Astrocyte (in vitro differentiated cells and primary cell): Measurements from ENCODE around the gene CCDC6. TPM values are rescaled to one million over a fixed set of nuclear protein-coding genes. Genes with fewer than 3 reads are reported as not detected.
"Not testable (repeated sequence)": the region's sequence is repeated elsewhere in the genome, so short reads cannot be mapped to it uniquely, and the experiment has no call there.

ENCODE experiments used
- DNase-seq: peaks from one replicate; pipeline ENCODE4 v3.0.0-alpha.2; 2010; ENCODE audit warnings: low read depth
- FAIRE-seq: peaks from 2 replicates; lab custom pipeline; 2011; peaks lifted over from hg19 to GRCh38; lab: Jason Lieb, UNC
- H2AFZ ChIP-seq: 2 replicates; pipeline ENCODE4 v1.6.0; 2012; ENCODE audit warnings: low read depth, low read length, inconsistent platforms
- H3K27ac ChIP-seq: 2 replicates; pipeline ENCODE4 v1.5.1; 2011; ENCODE audit warnings: low read depth, low read length, inconsistent platforms
- H3K27me3 ChIP-seq: 2 replicates; pipeline ENCODE4 v1.6.0; 2011; ENCODE audit warnings: low read length, inconsistent platforms; ENCODE audit not compliant: insufficient read depth
- H3K36me3 ChIP-seq: 2 replicates; pipeline ENCODE4 v1.5.1; 2011; ENCODE audit warnings: low read length, inconsistent platforms; ENCODE audit not compliant: insufficient read depth
- H3K4me1 ChIP-seq: 2 replicates; pipeline ENCODE4 v1.5.1; 2011; ENCODE audit warnings: low read length, inconsistent platforms; ENCODE audit not compliant: insufficient read depth
- H3K4me2 ChIP-seq: 2 replicates; pipeline ENCODE4 v1.6.0; 2012; ENCODE audit warnings: low read length, inconsistent platforms
- H3K4me3 ChIP-seq: 2 replicates; pipeline ENCODE4 v1.5.1; 2011; ENCODE audit warnings: low read depth, mild to moderate bottlenecking, low read length, inconsistent platforms; ENCODE audit not compliant: insufficient read depth
- H3K79me2 ChIP-seq: 2 replicates; pipeline ENCODE4 v1.6.0; 2012; ENCODE audit warnings: mild to moderate bottlenecking, low read length, inconsistent platforms; ENCODE audit not compliant: insufficient read depth
- H3K9ac ChIP-seq: 2 replicates; pipeline ENCODE4 v1.6.0; 2012; ENCODE audit warnings: mild to moderate bottlenecking, low read length, inconsistent platforms
- H3K9me3 ChIP-seq: 2 replicates; pipeline ENCODE4 v1.5.1; 2012; ENCODE audit warnings: low read depth, mild to moderate bottlenecking, low read length, inconsistent platforms; ENCODE audit not compliant: insufficient read depth
- H4K20me1 ChIP-seq: 2 replicates; pipeline ENCODE4 v1.6.0; 2012; ENCODE audit warnings: low read length, inconsistent platforms; ENCODE audit not compliant: insufficient read depth
- H3K27ac Mint-ChIP-seq: one replicate; pipeline ENCODE4 v1.8.0; 2021; ENCODE audit warnings: mild to moderate bottlenecking, mixed read lengths; ENCODE audit not compliant: unreplicated experiment
- H3K27me3 Mint-ChIP-seq: one replicate; pipeline ENCODE4 v1.8.0; 2021; ENCODE audit warnings: low read depth, mixed read lengths; ENCODE audit not compliant: unreplicated experiment
- H3K36me3 Mint-ChIP-seq: one replicate; pipeline ENCODE4 v1.8.0; 2021; ENCODE audit warnings: low read depth, mixed read lengths; ENCODE audit not compliant: unreplicated experiment
- H3K4me1 Mint-ChIP-seq: one replicate; pipeline ENCODE4 v1.8.0; 2021; ENCODE audit warnings: low read depth, mixed read lengths; ENCODE audit not compliant: unreplicated experiment
- H3K4me3 Mint-ChIP-seq: one replicate; pipeline ENCODE4 v1.8.0; 2021; ENCODE audit warnings: mild to moderate bottlenecking, moderate library complexity, mixed read lengths; ENCODE audit not compliant: unreplicated experiment
- H3K9me3 Mint-ChIP-seq: one replicate; pipeline ENCODE4 v1.8.0; 2021; ENCODE audit warnings: mild to moderate bottlenecking, mixed read lengths; ENCODE audit not compliant: unreplicated experiment
- EZH2 ChIP-seq: IDR thresholded peaks from 2 replicates; pipeline ENCODE4 v1.6.1; 2012; ENCODE audit warnings: mild to moderate bottlenecking, low read length, inconsistent platforms; ENCODE audit not compliant: insufficient read depth
- total RNA-seq: library from RNA; stranded (reverse); gene quantifications from 2 replicates; pipeline ENCODE4 v1.2.1, GENCODE V29; 2021
- TF ChIP-seq, protein P1 (sequence below): IDR thresholded peaks from 2 replicates; pipeline ENCODE4 v1.5.1; 2011; ENCODE audit warnings: low read depth, mild to moderate bottlenecking, inconsistent platforms, low read length, moderate library complexity; ENCODE audit not compliant: insufficient read depth

Gene CCDC6
- total RNA-seq, 1 donor from 2014 or later = 69.4 TPM

GRCh38 chr10:59878289-59878688 is 28.1 kb downstream of the CCDC6 start:
- no peaks in the 10 kb centered on the region for H3K9me3 Mint-ChIP-seq
- Histone ChIP-seq H3K36me3 (no peaks in the 10 kb centered on the region), H3K27me3 (no peaks in the 10 kb centered on the region), H3K79me2 (peaks cover 84% of the 10 kb centered on the region), H4K20me1 (peaks cover 23% of the 10 kb centered on the region), H3K4me3 (no peak overlapping the region), H3K4me2 (no peak overlapping the region), H3K9ac (no peak overlapping the region), H3K9me3 (no peaks in the 10 kb centered on the region), H3K27ac (no peak overlapping the region), H2AFZ (no peak overlapping the region), H3K4me1 (peaks cover 18% of the 10 kb centered on the region)
- FAIRE-seq (no peak), DNase-seq (no peak)
- H3K36me3 Mint-ChIP-seq = peaks cover 10% of the 10 kb centered on the region
- no peak overlapping the region for H3K27ac Mint-ChIP-seq
- no peak overlapping the region for H3K4me3 Mint-ChIP-seq
- TF ChIP-seq, protein P1, sequence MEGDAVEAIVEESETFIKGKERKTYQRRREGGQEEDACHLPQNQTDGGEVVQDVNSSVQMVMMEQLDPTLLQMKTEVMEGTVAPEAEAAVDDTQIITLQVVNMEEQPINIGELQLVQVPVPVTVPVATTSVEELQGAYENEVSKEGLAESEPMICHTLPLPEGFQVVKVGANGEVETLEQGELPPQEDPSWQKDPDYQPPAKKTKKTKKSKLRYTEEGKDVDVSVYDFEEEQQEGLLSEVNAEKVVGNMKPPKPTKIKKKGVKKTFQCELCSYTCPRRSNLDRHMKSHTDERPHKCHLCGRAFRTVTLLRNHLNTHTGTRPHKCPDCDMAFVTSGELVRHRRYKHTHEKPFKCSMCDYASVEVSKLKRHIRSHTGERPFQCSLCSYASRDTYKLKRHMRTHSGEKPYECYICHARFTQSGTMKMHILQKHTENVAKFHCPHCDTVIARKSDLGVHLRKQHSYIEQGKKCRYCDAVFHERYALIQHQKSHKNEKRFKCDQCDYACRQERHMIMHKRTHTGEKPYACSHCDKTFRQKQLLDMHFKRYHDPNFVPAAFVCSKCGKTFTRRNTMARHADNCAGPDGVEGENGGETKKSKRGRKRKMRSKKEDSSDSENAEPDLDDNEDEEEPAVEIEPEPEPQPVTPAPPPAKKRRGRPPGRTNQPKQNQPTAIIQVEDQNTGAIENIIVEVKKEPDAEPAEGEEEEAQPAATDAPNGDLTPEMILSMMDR = no peak
- TF ChIP-seq EZH2 = no peak
- peaks cover 28% of the 10 kb centered on the region for H3K4me1 Mint-ChIP-seq
- no peaks in the 10 kb centered on the region for H3K27me3 Mint-ChIP-seq

DNA sequence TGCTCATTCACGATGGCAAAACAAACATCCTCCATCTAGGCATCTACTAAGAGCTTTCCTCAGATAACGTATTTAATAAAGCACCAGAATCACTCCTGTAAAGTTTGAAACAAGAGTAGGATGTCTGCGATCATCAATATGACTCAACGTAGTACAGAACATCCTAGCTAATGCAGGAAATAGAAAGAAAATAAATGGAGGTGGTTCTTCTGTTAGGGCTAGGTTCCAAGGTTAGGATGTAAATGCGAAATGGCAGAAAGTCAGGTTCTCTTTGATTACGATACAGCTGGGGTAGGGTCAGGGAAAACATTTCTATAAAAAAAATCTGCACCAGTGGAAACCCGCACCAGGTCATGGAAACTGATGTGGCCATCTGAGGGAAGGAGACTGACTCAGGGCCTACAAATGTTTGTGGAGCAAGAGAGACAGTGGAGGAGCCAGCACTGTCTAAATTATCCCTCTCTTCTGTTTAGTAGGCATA is 29.1 kb downstream of the CCDC6 start:
- peak overlapping the region; percentile 17 for H3K4me3 Mint-ChIP-seq
- H3K9me3 ChIP-seq = no peaks in the 10 kb centered on the region
- peak overlapping the region; percentile 50 for H3K27ac Mint-ChIP-seq
- no peaks in the 10 kb centered on the region for H3K9me3 Mint-ChIP-seq
- H3K27me3 ChIP-seq = no peaks in the 10 kb centered on the region
- peak overlapping the region; percentile 62 for H3K4me2 ChIP-seq
- H4K20me1 ChIP-seq = peaks cover 19% of the 10 kb centered on the region
- no peak for FAIRE-seq
- no peak overlapping the region for H2AFZ ChIP-seq
- H3K36me3 Mint-ChIP-seq = peaks cover 8% of the 10 kb centered on the region
- H3K79me2 ChIP-seq = peaks cover 89% of the 10 kb centered on the region
- peak overlapping the region; percentile 15 for H3K9ac ChIP-seq
- H3K27me3 Mint-ChIP-seq = no peaks in the 10 kb centered on the region
- DNase-seq = peak; percentile 79
- no peaks in the 10 kb centered on the region for H3K36me3 ChIP-seq
- H3K4me1 Mint-ChIP-seq = peaks cover 38% of the 10 kb centered on the region
- H3K27ac ChIP-seq = peak overlapping the region; percentile 63
- H3K4me1 ChIP-seq = peaks cover 26% of the 10 kb centered on the region
- no peak for TF ChIP-seq EZH2
- TF ChIP-seq, protein P1 = no peak
- H3K4me3 ChIP-seq = no peak overlapping the region

- peaks cover 8% of the 10 kb centered on the region for H3K36me3 Mint-ChIP-seq
- Histone ChIP-seq H3K27me3 (no peaks in the 10 kb centered on the region), H3K79me2 (peaks cover 93% of the 10 kb centered on the region), H3K36me3 (no peaks in the 10 kb centered on the region), H4K20me1 (peaks cover 19% of the 10 kb centered on the region), H3K4me2 (no peak overlapping the region), H3K4me3 (no peak overlapping the region), H3K9me3 (no peaks in the 10 kb centered on the region), H3K4me1 (peaks cover 26% of the 10 kb centered on the region), H3K9ac (no peak overlapping the region), H2AFZ (no peak overlapping the region), H3K27ac (peak overlapping the region; percentile 63)
- FAIRE-seq = no peak
- H3K4me3 Mint-ChIP-seq = no peak overlapping the region
- H3K27me3 Mint-ChIP-seq = no peaks in the 10 kb centered on the region
- peak; percentile 39 for DNase-seq
- H3K9me3 Mint-ChIP-seq = no peaks in the 10 kb centered on the region
- peaks cover 42% of the 10 kb centered on the region for H3K4me1 Mint-ChIP-seq
- peak overlapping the region; percentile 16 for H3K27ac Mint-ChIP-seq
- TF ChIP-seq, protein P1 = no peak
- TF ChIP-seq EZH2 = no peak
Measured at GRCh38 chr10:59876695-59877094, 29.7 kb downstream of the CCDC6 start.

GRCh38 chr10:59876208-59876607 is 30.1 kb downstream of the CCDC6 start:
- H3K27ac Mint-ChIP-seq = peak overlapping the region; percentile 16
- peak overlapping the region; percentile 2 for H3K27ac ChIP-seq
- H3K36me3 Mint-ChIP-seq, FAIRE-seq, H3K9me3 Mint-ChIP-seq, H3K4me3 ChIP-seq, H3K27me3 Mint-ChIP-seq, H2AFZ ChIP-seq, H3K9ac ChIP-seq, DNase-seq, H3K4me2 ChIP-seq, H3K36me3 ChIP-seq, H3K27me3 ChIP-seq, H3K9me3 ChIP-seq, H3K4me3 Mint-ChIP-seq: not testable (repeated sequence)
- H3K4me1 Mint-ChIP-seq = peaks cover 39% of the 10 kb centered on the region
- H3K79me2 ChIP-seq = peaks cover 93% of the 10 kb centered on the region
- H3K4me1 ChIP-seq = peaks cover 26% of the 10 kb centered on the region
- peaks cover 19% of the 10 kb centered on the region for H4K20me1 ChIP-seq
